ENCODE data around the gene KDM5A.

DNA sequence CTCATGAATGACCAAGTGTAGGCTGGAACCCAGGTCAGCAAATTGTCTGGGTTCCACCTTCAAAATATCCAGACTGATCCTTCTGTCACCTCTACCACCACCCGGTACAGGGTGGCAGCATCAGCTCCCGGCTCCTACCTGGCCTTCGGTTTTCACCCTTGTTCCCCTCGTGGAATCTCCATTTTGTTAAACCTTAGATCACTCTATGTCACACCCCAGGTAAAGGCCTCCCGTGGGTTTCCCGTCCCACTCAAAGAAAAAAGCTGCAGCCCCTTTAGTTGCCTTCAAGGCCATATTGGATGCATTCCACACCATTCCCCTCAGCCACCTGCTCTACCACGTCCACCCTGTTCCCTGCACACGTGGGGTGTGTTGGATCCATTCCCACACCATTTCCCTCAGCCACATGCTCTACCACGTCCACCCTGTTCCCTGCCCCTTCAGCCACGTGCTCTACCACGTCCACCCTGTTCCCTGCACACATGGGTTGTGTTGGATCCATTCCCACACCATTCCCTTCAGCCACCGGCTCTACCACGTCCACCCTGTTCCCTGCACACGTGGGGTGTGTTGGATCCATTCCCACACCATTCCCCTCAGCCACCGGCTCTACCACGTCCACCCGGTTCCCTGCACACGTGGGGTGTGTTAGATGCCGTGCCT, 150.3 kb downstream of the KDM5A start:
- TF ChIP-seq, protein P1, sequence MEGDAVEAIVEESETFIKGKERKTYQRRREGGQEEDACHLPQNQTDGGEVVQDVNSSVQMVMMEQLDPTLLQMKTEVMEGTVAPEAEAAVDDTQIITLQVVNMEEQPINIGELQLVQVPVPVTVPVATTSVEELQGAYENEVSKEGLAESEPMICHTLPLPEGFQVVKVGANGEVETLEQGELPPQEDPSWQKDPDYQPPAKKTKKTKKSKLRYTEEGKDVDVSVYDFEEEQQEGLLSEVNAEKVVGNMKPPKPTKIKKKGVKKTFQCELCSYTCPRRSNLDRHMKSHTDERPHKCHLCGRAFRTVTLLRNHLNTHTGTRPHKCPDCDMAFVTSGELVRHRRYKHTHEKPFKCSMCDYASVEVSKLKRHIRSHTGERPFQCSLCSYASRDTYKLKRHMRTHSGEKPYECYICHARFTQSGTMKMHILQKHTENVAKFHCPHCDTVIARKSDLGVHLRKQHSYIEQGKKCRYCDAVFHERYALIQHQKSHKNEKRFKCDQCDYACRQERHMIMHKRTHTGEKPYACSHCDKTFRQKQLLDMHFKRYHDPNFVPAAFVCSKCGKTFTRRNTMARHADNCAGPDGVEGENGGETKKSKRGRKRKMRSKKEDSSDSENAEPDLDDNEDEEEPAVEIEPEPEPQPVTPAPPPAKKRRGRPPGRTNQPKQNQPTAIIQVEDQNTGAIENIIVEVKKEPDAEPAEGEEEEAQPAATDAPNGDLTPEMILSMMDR (IDR thresholded peaks at IDR 0.05) = no peak
- no peak for TF ChIP-seq POLR2A (IDR thresholded peaks at IDR 0.05)
